ENCODE results near the gene NPBWR2. TPM values are rescaled to one million over a fixed set of nuclear protein-coding genes. Genes with fewer than 3 reads are reported as not detected.

The NPBWR2 gene
- total RNA-seq, 1 experiment from 2014 or later = not detected

DNA sequence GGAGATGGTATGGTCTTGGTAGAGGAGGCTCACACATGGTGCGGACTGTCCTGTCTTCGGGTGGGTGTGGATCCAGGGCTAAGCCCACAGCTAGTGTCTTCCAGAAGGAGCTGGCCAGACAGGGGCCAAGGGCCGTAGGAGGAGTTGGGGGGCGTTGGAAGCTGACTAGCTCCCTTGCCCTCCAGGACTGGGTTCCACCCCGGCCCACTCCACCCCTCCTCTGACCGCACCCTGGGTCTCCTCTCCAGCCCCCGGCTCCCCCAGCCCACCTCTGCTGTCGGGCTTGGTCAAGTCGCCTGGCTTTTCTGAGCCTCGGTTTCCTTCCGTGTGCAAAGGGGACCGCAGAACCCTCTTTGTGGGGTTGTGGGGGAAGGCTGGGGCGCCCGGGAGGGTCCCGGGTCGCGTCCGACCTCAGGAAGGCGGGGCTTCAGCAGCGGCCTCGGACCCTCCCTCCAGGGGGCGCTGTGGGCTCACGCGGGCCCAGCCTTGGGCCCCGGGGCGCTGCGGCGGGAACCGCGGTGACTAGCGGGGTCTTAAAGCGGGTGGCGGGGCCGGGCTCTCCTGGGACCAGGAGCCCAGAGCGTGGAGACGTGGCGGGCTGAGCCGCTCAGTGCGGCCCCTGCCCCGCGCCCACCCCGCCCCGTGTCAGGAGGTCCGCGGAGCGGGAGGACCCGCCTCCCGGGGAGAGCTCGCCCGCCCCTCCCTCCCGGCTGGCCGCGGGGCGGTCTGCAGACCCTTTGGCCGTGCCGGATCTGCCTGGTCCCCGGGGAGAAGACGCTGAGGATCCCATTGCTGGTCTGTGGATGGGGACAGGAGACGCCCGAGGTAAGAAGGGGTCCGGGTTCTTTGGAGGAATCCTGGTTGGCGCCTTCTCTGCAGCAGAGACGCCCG lies 5.4 kb downstream of the NPBWR2 start:
- POLR2A ChIA-PET = no interaction called here
- BruUV-seq (replicated peaks) = no TSS peak
- TF ChIP-seq CTCF (IDR thresholded peaks at IDR 0.05 in 2 of 3, conservative IDR thresholded peaks at IDR 0.05 in 1 of 3; ENCODE audit: borderline replicate concordance in 1 of 3, insufficient read depth in 1 of 3, low read depth in 2 of 3, low read length in 2 of 3) (peak; percentile 67 to 94 (median 81); a peak in 4 of 6 replicates), SIN3A (IDR thresholded peaks at IDR 0.05; ENCODE audit: low read depth) (no peak), TCF7L2 (IDR thresholded peaks at IDR 0.05; ENCODE audit: borderline replicate concordance, extremely low read depth, insufficient read depth, insufficient read length) (no peak), RAD21 (IDR thresholded peaks at IDR 0.05; ENCODE audit: low read depth) (no peak), MAX (IDR thresholded peaks at IDR 0.05) (no peak), ZFX (IDR thresholded peaks at IDR 0.05) (0 out of 2 replicates have a peak, but pooled peaks have one; percentile 26), CBX3 (IDR thresholded peaks at IDR 0.05; ENCODE audit: low read depth) (no peak), EGR1 (IDR thresholded peaks at IDR 0.05; ENCODE audit: low read depth) (no peak), SRF (IDR thresholded peaks at IDR 0.05; ENCODE audit: low read depth) (no peak), FOSL1 (IDR thresholded peaks at IDR 0.05; ENCODE audit: low read depth) (no peak), SP1 (IDR thresholded peaks at IDR 0.05; ENCODE audit: low read depth) (no peak), ELF1 (IDR thresholded peaks at IDR 0.05; ENCODE audit: borderline replicate concordance, low read depth) (no peak), ZNF274 (IDR thresholded peaks at IDR 0.05; ENCODE audit: low read depth, low read length) (no peak), POLR2A (IDR thresholded peaks at IDR 0.05; ENCODE audit: borderline replicate concordance, extremely low read depth, insufficient read depth, insufficient read length) (no peak), YY1 (IDR thresholded peaks at IDR 0.05; ENCODE audit: extremely low read depth, insufficient replicate concordance, low read depth, low read length) (peak; percentile 30), POLR2AphosphoS5 (IDR thresholded peaks at IDR 0.05; ENCODE audit: low read depth, low read length) (peak; percentile 38), CEBPB (IDR thresholded peaks at IDR 0.05; ENCODE audit: low read depth) (no peak), EZH2phosphoT487 (IDR thresholded peaks at IDR 0.05; ENCODE audit: borderline replicate concordance) (no peak), REST (IDR thresholded peaks at IDR 0.05; ENCODE audit: low read depth) (no peak), ATF3 (IDR thresholded peaks at IDR 0.05) (no peak)

More for the DNA sequence above, 5.4 kb downstream of the NPBWR2 start:
- peak overlapping the region; percentile 85 for H2AFZ ChIP-seq (ENCODE audit: low read depth, low read length, poor library complexity, severe bottlenecking)
- intact Hi-C loops (cut with micrococcal nuclease) = no loop called here
- no peaks in the 10 kb centered on the region for H3K79me2 ChIP-seq (ENCODE audit: insufficient read depth, low read length)
- H3K36me3 ChIP-seq (ENCODE audit: control insufficient read depth in 1 of 2, insufficient read depth in 2 of 2, low read length in 2 of 2) = no peaks in the 10 kb centered on the region
- peak overlapping the region; percentile 93 for H3K4me2 ChIP-seq (ENCODE audit: low read length)
- no peaks in the 10 kb centered on the region for H3K9me2 ChIP-seq (ENCODE audit: insufficient read depth)
- no peaks in the 10 kb centered on the region for H3K9me3 ChIP-seq (ENCODE audit: control insufficient read depth in 1 of 2, insufficient read depth in 1 of 2, low read depth in 1 of 2, low read length in 2 of 2)
- ChIA-PET CTCF (interaction anchor here (0.6 to 1.6 kb wide), 11 partner anchors 9 to 64 kb away, joined by 3 to 8 read pairs (median 5); partner anchors contain the start of gene TCEA2), RAD21 (ENCODE audit: low non-redundant PET in 1 of 2, low total read pairs in 2 of 2, uncharacterized antibody in 2 of 2, unreplicated experiment in 2 of 2) (interaction anchor here in 1 of 2 experiments (0.6 kb wide), 1 partner anchor 13 kb away, joined by 3 read pairs; no protein-coding TSS in a partner anchor)
- H3K27me3 ChIP-seq (ENCODE audit: insufficient read depth, low read length) = no peaks in the 10 kb centered on the region
- peak overlapping the region; percentile 68 to 69 for H3K4me3 ChIP-seq (replicated peaks in 1 of 2; ENCODE audit: low read depth in 1 of 2, low read length in 2 of 2)
- peak overlapping the region; percentile 43; the same call in 1 of the 2 replicates for H3K27ac ChIP-seq (ENCODE audit: low read depth, low read length)
- ATAC-seq = peak; percentile 92
- H4K20me1 ChIP-seq (ENCODE audit: insufficient read depth) = no peaks in the 10 kb centered on the region
- no peak for DNase-seq (ENCODE audit: low read depth, low spot score)
- H3K9ac ChIP-seq (ENCODE audit: low read length) = peak overlapping the region; percentile 70
- H3K4me1 ChIP-seq (ENCODE audit: control insufficient read depth in 1 of 2, insufficient read depth in 2 of 2, low read length in 2 of 2) = peaks cover 4 to 13% of the 10 kb centered on the region in 2 experiments; a peak in 2 of 4 replicates
